K562 (cell line): ENCODE data around the gene SERPINE3. TPM values are rescaled to one million over a fixed set of nuclear protein-coding genes. Genes with fewer than 3 reads are reported as not detected.

Source experiments
- ATAC-seq: fragments of 200-7000 bp; cut with Tn5 transposase; 3 replicates; pipeline ENCODE4 v1.9.1; 2020; ENCODE audit warnings: moderate library complexity
- BruUV-seq: library from RNA; stranded (reverse); fragments of 400-500 nt; replicated peaks from 2 replicates; lab custom pipeline; 2021; lab: Mats Ljungman, UMichigan
- CTCF ChIA-PET: fragments of 300-600 bp; formaldehyde crosslinking; extraction: SDS; loops from one replicate; lab custom pipeline; 2021; ENCODE audit warnings: low intra/inter-chr PET ratio; lab: Yijun Ruan, JAX
- POLR2A ChIA-PET: fragments of 300-600, 350-650 bp; sonication (Branson Sonifier 250); formaldehyde crosslinking; extraction: SDS; loops from one replicate; lab custom pipeline; 2021; ENCODE audit warnings: antibody characterized with exemption, inconsistent platforms; lab: Yijun Ruan, JAX
- DNase-seq, 4 experiments: peaks; one replicate each; pipeline versions ENCODE4 v3.0.0 to v3.0.0-alpha.2; 2011 to 2018; ENCODE audit warnings: low spot score in 3 of 4, mixed read lengths in 3 of 4; ENCODE audit errors: extremely low read depth in 1 of 4
- FAIRE-seq: peaks from 2 replicates; lab custom pipeline; 2011; peaks lifted over from hg19 to GRCh38; lab: Jason Lieb, UNC
- H2AFZ ChIP-seq: 2 replicates; pipeline ENCODE4 v1.6.0; 2011; ENCODE audit warnings: low read depth, low read length, control low read depth, inconsistent platforms
- H3K27ac ChIP-seq: fragments of 200-600 bp; 3 replicates; pipeline ENCODE4 v1.8.0; 2011; ENCODE audit warnings: low read depth, mild to moderate bottlenecking, control low read depth, inconsistent platforms, low read length, moderate library complexity, mixed read lengths; ENCODE audit errors: extremely low read depth
- H3K27me3 ChIP-seq, 2 experiments: fragments of 300-600 bp in 1 of 2; 2 replicates in 1 of 2; 3 replicates in 1 of 2; pipeline versions ENCODE4 v1.6.0 to v1.8.0; 2011; ENCODE audit warnings: inconsistent platforms in 2 of 2, low read length in 2 of 2, mild to moderate bottlenecking in 1 of 2, mixed read lengths in 1 of 2, moderate library complexity in 1 of 2; ENCODE audit not compliant: control insufficient read depth in 2 of 2, insufficient read depth in 2 of 2
- H3K36me3 ChIP-seq: fragments of 300-600 bp; 3 replicates; pipeline ENCODE4 v1.8.0; 2011; ENCODE audit warnings: mild to moderate bottlenecking, low read length, inconsistent platforms; ENCODE audit not compliant: control insufficient read depth, insufficient read depth
- H3K4me1 ChIP-seq, 2 experiments: fragments of 200-600 bp in 1 of 2; replicated peaks in 1 of 2; 2 replicates in 1 of 2; 3 replicates in 1 of 2; pipeline versions ENCODE4 v1.5.1 to v1.8.0; 2011; ENCODE audit warnings: inconsistent platforms in 2 of 2, low read length in 2 of 2, mild to moderate bottlenecking in 1 of 2, mixed read lengths in 1 of 2, moderate library complexity in 1 of 2; ENCODE audit not compliant: control insufficient read depth in 2 of 2, insufficient read depth in 2 of 2
- H3K4me2 ChIP-seq: 2 replicates; pipeline ENCODE4 v1.6.1; 2011; ENCODE audit warnings: low read length, control low read depth, inconsistent platforms, mixed read lengths; ENCODE audit not compliant: insufficient read depth
- H3K4me3 ChIP-seq: fragments of 200-600 bp; sonication (generic), shearing (Covaris generic); 2 replicates; pipeline ENCODE4 v1.5.1; 2016; ENCODE audit warnings: control low read depth, inconsistent platforms
- H3K79me2 ChIP-seq: fragments of 200-600 bp; 3 replicates; pipeline ENCODE4 v1.8.0; 2011; ENCODE audit warnings: low read length, inconsistent platforms; ENCODE audit not compliant: control insufficient read depth, insufficient read depth
- H3K9ac ChIP-seq, 2 experiments: 2 replicates each; pipeline versions ENCODE4 v1.6.0 to v1.6.1; 2011; ENCODE audit warnings: low read depth in 2 of 2, low read length in 2 of 2, control low read depth in 1 of 2, inconsistent platforms in 1 of 2, mild to moderate bottlenecking in 1 of 2, mixed read lengths in 1 of 2; ENCODE audit not compliant: insufficient read depth in 1 of 2
- H3K9me1 ChIP-seq: one replicate; pipeline ENCODE4 v1.6.0; 2011; ENCODE audit warnings: inconsistent platforms, mild to moderate bottlenecking, low read length, moderate library complexity; ENCODE audit not compliant: control insufficient read depth, insufficient read depth
- H3K9me3 ChIP-seq: replicated peaks from 2 replicates; pipeline ENCODE4 v1.5.1; 2011; ENCODE audit warnings: low read depth, low read length, inconsistent platforms; ENCODE audit not compliant: control insufficient read depth, insufficient read depth
- H4K20me1 ChIP-seq: replicated peaks from 2 replicates; pipeline ENCODE4 v1.6.1; 2011; ENCODE audit warnings: low read length, inconsistent platforms, mixed read lengths; ENCODE audit not compliant: control insufficient read depth, insufficient read depth
- BCOR ChIP-seq: fragments of 450-650 bp; IDR thresholded peaks from 2 replicates; pipeline ENCODE4 v1.6.1; 2016
- CHD1 ChIP-seq: fragments of 200-600 bp; sonication (generic); IDR thresholded peaks from one replicate; pipeline ENCODE4 v1.6.1; 2012; ENCODE audit warnings: mild to moderate bottlenecking, moderate library complexity, low read length, inconsistent platforms
- CTBP1 ChIP-seq: fragments of 450-650 bp; IDR thresholded peaks from 2 replicates; pipeline ENCODE4 v1.6.1; 2016; ENCODE audit warnings: borderline replicate concordance
- KLF1 ChIP-seq: fragments of 450-650 bp; IDR thresholded peaks from 2 replicates; pipeline ENCODE4 v1.6.1; 2016; ENCODE audit warnings: missing genetic modification characterization, missing compliant biosample characterization
- MAFG ChIP-seq: fragments of 450-650 bp; conservative IDR thresholded peaks from 2 replicates; pipeline ENCODE4 v1.6.1; 2016; ENCODE audit warnings: missing genetic modification characterization, missing compliant biosample characterization
- MGA ChIP-seq: fragments of 450-650 bp; IDR thresholded peaks from 2 replicates; pipeline ENCODE4 v1.6.1; 2016; ENCODE audit warnings: mild to moderate bottlenecking, moderate library complexity
- RHOXF2B ChIP-seq: fragments of 250-450 bp; sonication (Bioruptor Pico); conservative IDR thresholded peaks from 2 replicates; pipeline ENCODE4 v1.5.1; 2021
- THAP7 ChIP-seq: fragments of 250-450 bp; sonication (Bioruptor Pico); IDR thresholded peaks from 2 replicates; pipeline ENCODE4 v1.5.0; 2021
- XRCC3 ChIP-seq: fragments of 450-650 bp; IDR thresholded peaks from 2 replicates; pipeline ENCODE4 v1.6.1; 2017; ENCODE audit warnings: mild to moderate bottlenecking, moderate library complexity
- ZNF197 ChIP-seq: fragments of 200-800 bp; sonication (Bioruptor generic); IDR thresholded peaks from 2 replicates; pipeline ENCODE4 v1.6.1; 2016; ENCODE audit warnings: low read depth, missing genetic modification characterization, missing compliant biosample characterization
- ZNF583 ChIP-seq: fragments of 250-450 bp; sonication (Bioruptor Pico); IDR thresholded peaks from 2 replicates; pipeline ENCODE4 v1.4.0; 2020
- WGBS: fragments of 100-300 bp; shearing (Covaris generic); methylation state at CpG from one replicate; pipeline ENCODE4 v1.1.6; 2016; ENCODE audit warnings: low coverage, mixed read lengths; ENCODE audit not compliant: insufficient coverage; ENCODE audit errors: missing lambda C conversion rate; 5-methylcytosine and 5-hydroxymethylcytosine counted together
- in situ Hi-C: fragments of 300-500 bp; cut with MboI; formaldehyde crosslinking; loops from 4 replicates; pipeline ENCODE4 v1.15.0; 2018; ENCODE audit warnings: inconsistent platforms, mixed read lengths
- intact Hi-C: fragments of 100-400 bp; cut with micrococcal nuclease; formaldehyde crosslinking; loops from 2 replicates; pipeline ENCODE4 v1.14.2; 2022
- polyA plus RNA-seq, 8 experiments: library from polyadenylated mRNA; depleted of rRNA in 4 of 8; stranded (reverse) in 5 of 8; unstranded in 3 of 8; fragments of >200 nt; fragmentation: Nextera tagmentation in 2 of 8; fragmentation: Illumina TruSeq in 1 of 8; extraction: Ambion mirVana in 2 of 8; extraction: Trizol in 1 of 8; gene quantifications; 2 replicates each; pipeline versions ENCODE4 v1.2.1 to v1.2.3, GENCODE V29; 2011 to 2014; ENCODE audit warnings: inconsistent platforms in 1 of 8, missing spikeins in 1 of 8
- total RNA-seq, 7 experiments: library from RNA; depleted of rRNA in 6 of 7; stranded (reverse); fragments of >200 nt in 6 of 7; fragmentation: Illumina TruSeq in 2 of 7; extraction: Trizol in 2 of 7; gene quantifications; 2 replicates each; pipeline versions ENCODE4 v1.2.1 to v1.2.3, GENCODE V29; 2011 to 2021; ENCODE audit warnings: low replicate concordance in 1 of 7
- TF ChIP-seq, protein P1 (sequence below): sonication (generic); formaldehyde crosslinking; IDR thresholded peaks from 2 replicates; pipeline ENCODE4 v1.9.0; 2022; ENCODE audit warnings: mild to moderate bottlenecking, missing genetic modification reagents

Gene SERPINE3
- total and polyA plus RNA-seq, 9 of the 15 experiments (the other 6 are each of a cell fraction or from before 2014, with no cell fraction given), result not detected

DNA sequence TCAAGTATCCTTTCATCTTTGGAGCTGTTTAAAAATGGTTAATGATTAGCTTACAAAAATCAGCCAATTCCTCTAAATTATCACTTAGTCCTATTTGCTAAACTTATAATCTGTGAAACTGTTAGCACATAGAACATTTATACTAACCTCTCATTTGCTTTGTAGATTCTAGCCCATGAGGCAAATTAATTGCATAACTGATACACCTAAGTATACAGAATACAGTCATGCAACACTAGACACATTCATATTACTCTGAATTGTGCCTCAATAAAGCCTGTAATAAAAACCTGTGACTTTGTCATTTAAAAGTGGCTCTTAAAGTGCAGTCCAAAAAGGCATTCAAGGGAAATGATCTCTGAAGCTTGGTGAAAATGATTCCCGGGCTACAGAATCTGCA lies 21.0 kb downstream of the SERPINE3 start:
- Histone ChIP-seq H3K4me3 (no peak overlapping the region), H3K27ac (no peak overlapping the region), H3K79me2 (no peaks in the 10 kb centered on the region), H4K20me1 (no peaks in the 10 kb centered on the region), H3K4me2 (no peak overlapping the region), H3K9ac (no peak overlapping the region), H3K27me3 (no peaks in the 10 kb centered on the region), H3K36me3 (peaks cover 31% of the 10 kb centered on the region; the same call in 1 of the 3 replicates), H3K9me3 (no peaks in the 10 kb centered on the region), H3K4me1 (no peaks in the 10 kb centered on the region; a peak in 1 of 5 replicates), H2AFZ (no peak overlapping the region), H3K9me1 (no peaks in the 10 kb centered on the region)
- 92% methylated on average over 1 of the region's 1 CpG for WGBS
- no peak for FAIRE-seq
- DNase-seq, result no peak
- no peak for ATAC-seq
- ChIA-PET CTCF (no interaction called here), POLR2A (interaction anchor here (0.6 to 1.1 kb wide), 3 partner anchors 63 to 1245 kb away, joined by 3 read pairs; partner anchors contain the start of gene INTS6)
- intact Hi-C loops, result no loop called here
- no TSS peak for BruUV-seq
- in situ Hi-C loops, result no loop called here
- no peak for TF ChIP-seq ZNF197 (CRISPR knock-in tag)
- no peak for TF ChIP-seq CHD1
- TF ChIP-seq, protein P1, sequence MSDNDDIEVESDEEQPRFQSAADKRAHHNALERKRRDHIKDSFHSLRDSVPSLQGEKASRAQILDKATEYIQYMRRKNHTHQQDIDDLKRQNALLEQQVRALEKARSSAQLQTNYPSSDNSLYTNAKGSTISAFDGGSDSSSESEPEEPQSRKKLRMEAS, result no peak
- no peak for TF ChIP-seq BCOR
- TF ChIP-seq MAFG, result no peak
- no peak for TF ChIP-seq MGA
- no peak for TF ChIP-seq THAP7 (CRISPR knock-in tag)
- no peak for TF ChIP-seq CTBP1
- no peak for TF ChIP-seq RHOXF2B (CRISPR knock-in tag)
- TF ChIP-seq ZNF583 (CRISPR knock-in tag), result no peak
- no peak for TF ChIP-seq XRCC3
- no peak for TF ChIP-seq KLF1 (tag)
